GM21360 (cell line): ENCODE data around the gene RUSC2.
"Not testable (repeated sequence)": the region's sequence is repeated elsewhere in the genome, so short reads cannot be mapped to it uniquely, and the experiment has no call there.

Experiments used
- ATAC-seq: cut with Tn5 transposase; IDR thresholded peaks from one replicate; pipeline ENCODE4 v1.9.1; 2021; ENCODE audit warnings: mild to moderate bottlenecking, moderate library complexity; ENCODE audit not compliant: unreplicated experiment

The RUSC2 gene

GRCh38 chr9:35493119-35493518 lies 3.2 kb downstream of the RUSC2 start:
- not testable (repeated sequence) for ATAC-seq

GRCh38 chr9:35495984-35496383 lies 6.1 kb downstream of the RUSC2 start:
- no peak for ATAC-seq

GRCh38 chr9:35498245-35498644 lies 8.3 kb downstream of the RUSC2 start:
- ATAC-seq: not testable (repeated sequence)

GRCh38 chr9:35499029-35499700 lies 9.3 kb downstream of the RUSC2 start:
- ATAC-seq: no peak

- no peak for ATAC-seq
These were observed 9.8 kb downstream of the RUSC2 start for GRCh38 chr9:35499701-35500030.

- no peak for ATAC-seq
These were observed 10.3 kb downstream of the RUSC2 start for GRCh38 chr9:35500130-35500748.

- no peak for ATAC-seq
These were observed 12.0 kb downstream of the RUSC2 start for GRCh38 chr9:35501946-35502345.

GRCh38 chr9:35506359-35506758 lies 16.4 kb downstream of the RUSC2 start:
- ATAC-seq: no peak

GRCh38 chr9:35508069-35508468 lies 18.2 kb downstream of the RUSC2 start:
- ATAC-seq: no peak

GRCh38 chr9:35510383-35510753 lies 20.5 kb downstream of the RUSC2 start:
- ATAC-seq: no peak

GRCh38 chr9:35510754-35511428 lies 21.0 kb downstream of the RUSC2 start:
- no peak for ATAC-seq

- ATAC-seq: no peak
These were observed 21.5 kb downstream of the RUSC2 start for GRCh38 chr9:35511453-35511852.

GRCh38 chr9:35515766-35516165 lies 25.9 kb downstream of the RUSC2 start:
- no peak for ATAC-seq

GRCh38 chr9:35516479-35516878 lies 26.6 kb downstream of the RUSC2 start:
- no peak for ATAC-seq

GRCh38 chr9:35517131-35517530 lies 27.2 kb downstream of the RUSC2 start:
- ATAC-seq: no peak

- ATAC-seq: no peak
These were observed 27.8 kb downstream of the RUSC2 start for GRCh38 chr9:35517552-35518224.

GRCh38 chr9:35518225-35518821 lies 28.4 kb downstream of the RUSC2 start:
- no peak for ATAC-seq

- ATAC-seq: no peak
These were observed 29.2 kb downstream of the RUSC2 start for GRCh38 chr9:35518981-35519679.

- no peak for ATAC-seq
These were observed 29.9 kb downstream of the RUSC2 start for GRCh38 chr9:35519692-35520363.

GRCh38 chr9:35520364-35520710 lies 30.4 kb downstream of the RUSC2 start:
- ATAC-seq: no peak
